ENCODE results near the gene EML6. TPM values are rescaled to one million over a fixed set of nuclear protein-coding genes. Genes with fewer than 3 reads are reported as not detected.

Gene EML6
- polyA plus RNA-seq, 1 donor (not counting 4 experiments of a cell fraction or from before 2014, with no cell fraction given) = 0.96 TPM

GRCh38 chr2:54770211-54770610, 46.7 kb downstream of the EML6 start:
- H3K4me1 ChIP-seq (ENCODE audit: control insufficient read depth, extremely low read depth, insufficient read depth, low read length) = peaks cover 44% of the 10 kb centered on the region
- no peak for FAIRE-seq
- no peaks in the 10 kb centered on the region for H3K9me1 ChIP-seq (ENCODE audit: control insufficient read depth, extremely low read depth, insufficient read depth, low read length)
- DNase-seq (ENCODE audit: low read depth, low spot score) = no peak
- no peaks in the 10 kb centered on the region for H3K36me3 ChIP-seq (ENCODE audit: control insufficient read depth in 2 of 2, extremely low read depth in 1 of 2, insufficient read depth in 2 of 2, low read length in 2 of 2)
- dilution Hi-C loops (cut with MboI; ENCODE audit: extremely low pct_ligation_motif_present, low sequenced_read_pairs) = no loop called here
- no peaks in the 10 kb centered on the region for H4K20me1 ChIP-seq (ENCODE audit: control insufficient read depth, extremely low read depth, insufficient read depth, low read length)
- H3K79me2 ChIP-seq (ENCODE audit: control insufficient read depth, insufficient read depth, low read length) = no peaks in the 10 kb centered on the region
- H3K4me2 ChIP-seq (ENCODE audit: control insufficient read depth, extremely low read depth, insufficient read depth, low read depth, low read length) = no peak overlapping the region
- H2AFZ ChIP-seq (ENCODE audit: control insufficient read depth, low read length) = no peak overlapping the region
- H3K27ac ChIP-seq (ENCODE audit: control insufficient read depth, insufficient read depth, low read length) = no peak overlapping the region
- no peak overlapping the region for H3K4me3 ChIP-seq (ENCODE audit: control insufficient read depth in 2 of 3, extremely low read depth in 1 of 3, insufficient read depth in 2 of 3, low read depth in 1 of 3, low read length in 3 of 3)
- H3K9ac ChIP-seq (ENCODE audit: control insufficient read depth, extremely low read depth, insufficient read depth, low read length) = no peak overlapping the region
- H3K9me3 ChIP-seq (ENCODE audit: control insufficient read depth, low read depth, low read length) = peaks cover 2% of the 10 kb centered on the region
- TF ChIP-seq EZH2 (IDR thresholded peaks at IDR 0.05; ENCODE audit: low read length) (no peak), CTCF (optimal IDR thresholded peaks at IDR 0.05 in 1 of 3, IDR thresholded peaks at IDR 0.05 in 1 of 3, conservative IDR thresholded peaks at IDR 0.05 in 1 of 3; ENCODE audit: extremely low read depth in 1 of 3, insufficient read depth in 2 of 3, low read length in 3 of 3) (no peak)
- no peaks in the 10 kb centered on the region for H3K27me3 ChIP-seq (ENCODE audit: control insufficient read depth, extremely low read depth, insufficient read depth, low read length)

GRCh38 chr2:54770676-54771075, 47.2 kb downstream of the EML6 start:
- H3K36me3 ChIP-seq (ENCODE audit: control insufficient read depth in 2 of 2, extremely low read depth in 1 of 2, insufficient read depth in 2 of 2, low read length in 2 of 2) = no peaks in the 10 kb centered on the region
- no peak overlapping the region for H3K9ac ChIP-seq (ENCODE audit: control insufficient read depth, extremely low read depth, insufficient read depth, low read length)
- no peaks in the 10 kb centered on the region for H4K20me1 ChIP-seq (ENCODE audit: control insufficient read depth, extremely low read depth, insufficient read depth, low read length)
- dilution Hi-C loops (cut with MboI; ENCODE audit: extremely low pct_ligation_motif_present, low sequenced_read_pairs) = no loop called here
- H3K4me2 ChIP-seq (ENCODE audit: control insufficient read depth, extremely low read depth, insufficient read depth, low read depth, low read length) = peak overlapping the region; percentile 83
- no peaks in the 10 kb centered on the region for H3K79me2 ChIP-seq (ENCODE audit: control insufficient read depth, insufficient read depth, low read length)
- H3K9me1 ChIP-seq (ENCODE audit: control insufficient read depth, extremely low read depth, insufficient read depth, low read length) = no peaks in the 10 kb centered on the region
- no peaks in the 10 kb centered on the region for H3K27me3 ChIP-seq (ENCODE audit: control insufficient read depth, extremely low read depth, insufficient read depth, low read length)
- H3K4me3 ChIP-seq (ENCODE audit: control insufficient read depth in 2 of 3, extremely low read depth in 1 of 3, insufficient read depth in 2 of 3, low read depth in 1 of 3, low read length in 3 of 3) = no peak overlapping the region
- no peak for TF ChIP-seq EZH2 (IDR thresholded peaks at IDR 0.05; ENCODE audit: low read length)
- no peak for TF ChIP-seq CTCF (optimal IDR thresholded peaks at IDR 0.05 in 1 of 3, IDR thresholded peaks at IDR 0.05 in 1 of 3, conservative IDR thresholded peaks at IDR 0.05 in 1 of 3; ENCODE audit: extremely low read depth in 1 of 3, insufficient read depth in 2 of 3, low read length in 3 of 3)
- FAIRE-seq (peak; percentile 74), DNase-seq (ENCODE audit: low read depth, low spot score) (no peak)
- H3K4me1 ChIP-seq (ENCODE audit: control insufficient read depth, extremely low read depth, insufficient read depth, low read length) = peaks cover 44% of the 10 kb centered on the region
- peak overlapping the region; percentile 76 for H3K27ac ChIP-seq (ENCODE audit: control insufficient read depth, insufficient read depth, low read length)
- peaks cover 4% of the 10 kb centered on the region for H3K9me3 ChIP-seq (ENCODE audit: control insufficient read depth, low read depth, low read length)
- no peak overlapping the region for H2AFZ ChIP-seq (ENCODE audit: control insufficient read depth, low read length)

Data from keratinocyte (primary cell).